Endothelial cell of umbilical vein (primary cell): ENCODE measurements around the gene CACNB4.

Experiments
- CTCF ChIP-seq, 2 donors: IDR thresholded peaks; 1 replicate in 1 of 2; 2 replicates in 1 of 2; pipeline ENCODE4 v1.5.1; 2011; ENCODE audit warnings: low read length in 2 of 2, mild to moderate bottlenecking in 2 of 2, moderate library complexity in 2 of 2, control low read depth in 1 of 2, inconsistent platforms in 1 of 2, low read depth in 1 of 2; ENCODE audit not compliant: insufficient read depth in 1 of 2; ENCODE audit errors: extremely low read depth in 1 of 2
- EZH2 ChIP-seq: IDR thresholded peaks from 2 replicates; pipeline ENCODE4 v1.6.1; 2012; ENCODE audit warnings: borderline replicate concordance, low read depth, mild to moderate bottlenecking, moderate library complexity, low read length, inconsistent platforms; ENCODE audit not compliant: severe bottlenecking
- JUN ChIP-seq: IDR thresholded peaks from 2 replicates; pipeline ENCODE4 v1.6.1; 2011; ENCODE audit warnings: borderline replicate concordance, low read depth; ENCODE audit not compliant: insufficient read length, insufficient read depth
- POLR2A ChIP-seq: IDR thresholded peaks from 2 replicates; pipeline ENCODE4 v1.6.1; 2012; ENCODE audit warnings: low read depth, mild to moderate bottlenecking, control low read depth, low read length

GRCh38 chr2:152012697-152013096 is 86.1 kb downstream of the CACNB4 start:
- TF ChIP-seq CTCF (IDR thresholded peaks at IDR 0.05; ENCODE audit: extremely low read depth in 1 of 2, insufficient read depth in 1 of 2, low read depth in 1 of 2, low read length in 2 of 2) (no peak), EZH2 (no peak), JUN (no peak), POLR2A (no peak)
